ENCODE data around the gene CDCA3.

- TF ChIP-seq CTCF (IDR thresholded peaks at IDR 0.05; ENCODE audit: low read length): no peak
- no peak for TF ChIP-seq EZH2phosphoT487 (IDR thresholded peaks at IDR 0.05; ENCODE audit: low read length)
- TF ChIP-seq EZH2 (optimal IDR thresholded peaks at IDR 0.05; ENCODE audit: low read depth, low read length): no peak
Measured at GRCh38 chr12:6838854-6839253, 12.2 kb downstream of the CDCA3 start.

Measured in MM.1S (cell line).